Measurements from ENCODE around the gene SBNO2.
A peak's percentile ranks its signal among the peaks of the same experiment; 100 is the strongest.

The SBNO2 gene

DNA sequence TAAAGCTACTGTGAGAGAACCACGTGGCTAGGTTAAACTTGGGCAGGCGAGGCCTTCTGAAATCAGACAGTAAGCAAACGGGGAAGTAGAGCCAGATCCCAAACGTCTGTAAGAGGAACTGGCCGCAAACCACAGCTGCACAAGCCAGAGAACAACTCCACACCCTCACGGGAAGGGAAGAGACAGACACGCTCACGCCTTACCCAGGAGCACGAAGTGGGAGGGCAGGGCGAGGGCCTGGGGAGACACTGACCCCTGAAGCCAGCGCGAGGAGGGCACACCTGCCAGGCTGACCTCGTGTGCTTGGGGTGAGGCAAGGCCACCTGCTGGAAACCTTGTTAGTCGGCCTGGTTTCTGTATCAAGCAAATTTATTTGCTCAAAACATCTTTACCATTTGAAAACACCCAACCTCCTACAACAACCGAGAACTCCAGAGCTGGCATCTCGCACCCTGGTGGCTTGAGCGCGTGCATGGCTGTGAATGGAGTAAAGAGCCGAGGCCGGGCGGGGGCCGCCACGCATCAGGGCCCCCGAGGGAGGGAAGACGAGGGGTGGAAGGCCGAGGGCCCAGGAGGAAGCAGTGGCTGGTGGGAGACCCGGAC lies 86.2 kb downstream of the SBNO2 start:
- DNase-seq: no peak

DNA sequence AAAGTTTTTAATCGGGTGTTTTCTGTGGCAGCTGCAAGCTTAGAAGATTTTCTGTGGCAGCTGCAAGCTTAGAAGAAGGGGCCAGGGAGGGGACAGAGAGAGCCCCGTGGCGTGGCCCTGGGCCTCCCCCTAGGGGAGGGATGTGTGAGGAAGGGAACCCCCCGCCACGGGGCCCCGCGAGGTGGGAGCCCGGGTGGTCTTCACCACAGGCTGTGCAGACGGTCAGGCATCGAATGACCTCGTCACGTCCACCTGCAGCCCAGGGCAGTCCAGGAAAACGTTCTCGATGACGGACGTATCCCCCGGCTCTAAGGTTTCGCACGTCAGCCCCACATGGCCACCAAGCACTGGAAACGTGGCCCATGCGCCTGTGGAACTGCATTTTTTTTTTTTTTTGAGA lies 87.5 kb downstream of the SBNO2 start:
- DNase-seq: no peak

DNA sequence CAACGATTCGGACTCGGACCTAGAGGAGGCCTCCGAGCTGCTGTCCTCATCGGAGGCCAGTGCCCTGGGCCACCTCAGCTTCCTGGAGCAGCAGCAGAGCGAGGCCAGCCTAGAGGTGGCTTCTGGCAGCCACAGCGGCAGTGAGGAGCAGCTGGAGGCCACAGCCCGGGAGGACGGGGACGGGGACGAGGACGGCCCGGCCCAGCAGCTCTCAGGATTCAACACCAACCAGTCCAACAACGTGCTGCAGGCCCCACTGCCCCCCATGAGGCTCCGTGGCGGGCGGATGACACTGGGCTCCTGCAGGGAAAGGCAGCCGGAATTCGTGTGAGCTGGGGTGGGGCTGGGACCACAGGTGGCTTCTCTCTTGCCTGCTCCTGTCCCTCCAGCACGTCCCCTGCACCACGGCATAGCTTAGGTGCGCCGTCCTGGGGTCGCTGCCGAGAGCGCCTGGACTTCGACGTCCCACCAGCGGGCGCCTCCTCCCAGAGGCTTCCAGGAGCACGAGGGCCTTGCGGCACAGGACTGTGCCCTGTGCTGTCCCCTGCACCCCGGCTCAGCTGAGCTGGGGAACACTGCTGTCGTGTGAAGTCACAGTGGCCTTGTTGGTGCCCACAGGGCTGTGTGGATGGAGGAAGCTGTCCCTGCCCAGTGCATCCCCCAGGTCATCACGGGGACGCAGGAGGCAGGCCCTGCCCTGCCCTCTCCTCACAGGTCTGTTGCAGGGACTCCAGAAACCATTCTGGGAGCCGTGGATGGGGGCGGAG lies 88.2 kb downstream of the SBNO2 start:
- no peak for DNase-seq

DNA sequence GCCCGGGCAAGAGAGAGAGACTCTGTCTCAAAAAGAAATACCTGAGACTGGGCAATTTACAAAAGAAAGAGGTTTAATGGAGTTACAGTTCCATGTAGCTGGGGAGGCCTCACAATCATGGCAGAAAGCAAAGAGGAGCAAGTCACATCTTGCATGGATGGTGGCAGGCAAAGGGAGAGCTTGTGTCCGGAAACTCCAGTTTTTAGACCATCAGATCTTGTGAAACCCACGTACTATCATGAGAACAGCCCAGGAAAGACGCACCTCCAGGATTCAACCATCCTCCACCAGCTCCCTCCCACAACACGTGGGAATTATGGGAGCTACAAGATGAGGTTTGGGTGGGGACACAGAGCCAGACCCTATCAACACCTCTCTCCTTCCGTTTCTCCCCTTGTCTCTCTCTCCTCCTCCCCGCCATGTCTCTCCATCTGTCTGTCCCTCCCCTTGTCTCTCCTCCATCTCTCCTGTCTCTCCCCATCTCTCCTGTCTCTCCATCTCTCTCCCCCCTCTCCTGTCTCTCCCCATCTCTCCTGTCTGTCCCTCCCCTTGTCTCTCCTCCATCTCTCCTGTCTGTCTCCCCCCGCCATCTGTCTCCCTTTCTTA lies 88.9 kb downstream of the SBNO2 start:
- no peak for DNase-seq

DNA sequence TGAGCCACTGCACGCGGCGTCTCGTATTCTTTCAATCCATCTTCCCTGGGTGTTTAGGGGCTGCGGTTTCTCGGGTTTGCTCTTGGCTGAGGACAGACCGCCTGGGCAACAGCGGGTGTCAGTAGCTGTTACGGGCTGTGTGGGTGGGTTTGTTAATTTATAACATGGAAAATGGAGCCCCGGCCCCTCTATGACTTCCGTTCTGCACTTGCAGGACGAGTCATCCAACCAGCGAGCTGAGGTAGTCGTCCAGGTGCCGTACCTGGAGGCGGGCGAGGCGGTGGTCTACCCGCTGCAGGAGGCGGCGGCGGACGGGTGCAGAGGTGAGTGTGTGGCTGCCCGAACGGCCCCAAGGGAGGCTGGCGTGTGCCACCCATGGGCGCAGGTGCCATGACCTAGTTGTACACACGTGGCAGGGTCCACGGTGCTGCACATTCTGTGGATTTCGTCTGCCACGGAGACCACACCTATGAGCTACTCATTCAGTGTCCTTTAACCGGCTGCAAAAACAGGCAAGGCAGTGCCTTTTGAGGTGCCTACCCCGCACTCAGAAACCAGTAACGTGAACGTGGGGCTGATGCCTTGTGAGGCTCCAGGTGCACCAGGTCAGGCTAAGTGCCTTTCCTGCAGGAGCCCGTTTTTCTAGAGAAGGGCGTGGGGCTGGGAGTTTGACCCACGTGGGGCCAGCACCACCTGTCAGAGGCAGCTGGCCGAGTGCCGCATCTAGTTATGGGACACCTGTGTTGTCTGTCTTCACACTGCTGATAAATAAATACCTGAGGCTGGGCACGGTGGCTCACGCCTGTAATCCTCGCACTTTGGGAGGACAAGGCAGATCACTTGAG lies 89.8 kb downstream of the SBNO2 start:
- peak; percentile 30 to 59 (median 35) for DNase-seq

DNA sequence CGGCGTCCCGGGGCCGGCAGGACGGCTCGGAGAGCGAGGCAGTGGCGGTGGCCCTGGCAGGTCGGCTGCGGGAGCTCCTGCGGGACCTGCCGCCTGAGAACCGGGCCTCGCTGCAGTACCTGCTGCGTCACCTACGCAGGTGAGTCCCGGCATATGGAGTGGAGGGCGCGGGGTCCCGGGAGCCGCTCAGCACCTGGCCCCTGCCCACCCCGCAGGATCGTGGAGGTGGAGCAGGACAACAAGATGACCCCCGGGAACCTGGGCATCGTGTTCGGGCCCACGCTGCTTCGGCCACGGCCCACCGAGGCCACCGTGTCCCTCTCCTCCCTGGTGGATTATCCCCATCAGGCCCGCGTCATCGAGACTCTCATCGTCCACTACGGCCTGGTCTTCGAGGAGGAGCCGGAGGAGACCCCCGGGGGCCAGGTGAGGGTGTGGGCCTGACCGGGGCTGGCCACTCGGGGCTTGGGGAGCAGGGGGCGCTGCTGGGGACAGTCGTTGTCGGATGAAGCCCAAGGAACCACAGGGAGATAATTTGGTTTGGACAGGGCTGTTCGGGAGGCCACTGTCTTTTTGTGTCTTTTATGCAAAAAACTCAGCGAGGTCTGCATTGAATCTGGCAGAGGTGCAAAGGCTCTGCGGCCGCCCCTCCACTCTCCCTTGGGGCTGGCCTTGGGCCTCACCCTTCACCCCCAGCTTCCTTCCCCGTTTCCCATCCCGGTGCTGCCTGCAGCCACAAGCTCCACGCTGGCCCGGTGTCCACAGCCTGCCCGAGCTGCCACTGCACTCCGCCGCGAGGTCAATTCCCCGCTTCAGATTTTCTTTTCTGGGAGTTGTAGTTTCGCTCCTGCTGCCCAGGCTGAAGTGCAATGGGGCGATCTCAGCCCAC lies 90.9 kb downstream of the SBNO2 start:
- peak in 2 of 3 experiments; percentile 61 to 78 for DNase-seq

DNA sequence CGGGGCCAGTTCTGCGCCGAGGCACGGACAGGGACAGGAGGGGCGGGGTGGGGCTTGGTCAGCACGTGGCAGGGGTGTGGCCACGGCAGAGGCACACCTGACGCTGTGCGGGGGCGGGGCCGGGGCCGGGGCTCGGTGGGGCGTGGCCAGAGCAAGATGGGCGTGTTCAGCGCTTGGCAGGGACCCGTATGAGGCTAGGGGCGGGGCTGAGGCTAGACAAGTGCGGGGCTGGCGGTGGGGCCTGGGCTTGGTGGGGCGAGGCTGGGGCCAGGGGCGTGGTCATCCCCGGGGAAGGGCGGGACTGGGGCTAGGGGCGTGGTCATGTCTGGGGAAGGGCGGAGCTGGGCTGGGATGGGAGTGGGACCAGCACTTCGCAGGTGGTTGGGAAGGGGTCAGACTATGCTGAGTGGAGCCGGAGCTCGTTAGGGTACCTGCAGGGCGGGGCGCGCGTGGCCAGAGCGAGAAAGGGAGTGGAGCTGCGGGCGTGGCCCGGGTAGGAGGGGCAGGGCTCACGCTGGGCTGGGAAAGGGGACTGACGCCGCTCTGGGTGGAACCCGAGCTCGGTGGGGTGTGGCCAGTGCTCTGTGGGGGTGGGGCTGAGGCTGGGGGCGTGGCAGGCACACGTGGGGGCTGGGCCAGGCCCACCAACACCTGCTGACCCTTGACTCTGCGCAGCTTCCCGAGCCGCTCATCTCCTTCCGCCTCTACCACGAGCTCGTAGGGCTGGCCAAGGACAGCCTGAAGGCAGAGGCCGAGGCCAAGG lies 91.7 kb downstream of the SBNO2 start:
- DNase-seq: peak; percentile 98 to 100 (median 100)

DNA sequence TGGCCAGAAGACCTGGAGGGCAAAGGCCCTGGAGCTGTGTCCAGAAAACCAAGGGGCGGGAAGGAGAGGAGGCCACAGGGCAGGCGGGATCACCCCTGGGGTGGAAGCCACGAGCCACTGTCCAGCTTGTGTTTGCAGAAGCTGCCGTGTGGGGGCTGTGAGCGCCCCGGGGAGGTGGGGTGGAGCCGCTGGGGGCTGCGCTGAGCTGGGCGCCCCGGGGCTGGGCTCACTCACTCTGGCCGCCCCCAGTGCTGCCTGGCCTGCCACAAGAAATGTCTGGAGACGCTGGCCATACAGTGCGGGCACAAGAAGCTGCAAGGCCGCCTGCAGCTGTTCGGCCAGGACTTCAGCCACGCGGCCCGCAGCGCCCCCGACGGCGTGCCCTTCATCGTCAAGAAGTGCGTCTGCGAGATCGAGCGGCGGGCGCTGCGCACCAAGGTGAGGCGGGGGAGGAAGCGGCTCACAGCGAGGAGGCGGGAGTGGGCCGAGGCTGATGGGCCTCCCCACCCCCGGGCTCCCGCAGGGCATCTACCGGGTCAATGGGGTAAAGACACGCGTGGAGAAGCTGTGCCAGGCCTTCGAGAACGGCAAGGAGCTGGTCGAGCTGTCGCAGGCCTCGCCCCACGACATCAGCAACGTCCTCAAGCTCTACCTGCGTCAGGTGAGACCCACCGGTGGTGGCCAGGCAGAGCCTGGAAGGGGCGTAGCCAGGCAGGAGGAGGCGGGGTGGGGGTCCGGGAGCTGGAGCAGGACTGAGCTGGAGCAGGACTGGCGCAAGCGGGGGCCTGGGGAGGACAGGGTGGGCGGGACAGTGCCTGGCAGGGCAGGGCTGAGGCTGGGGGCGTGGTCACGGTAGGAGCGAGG lies 92.5 kb downstream of the SBNO2 start:
- peak; percentile 67 to 96 (median 93) for DNase-seq

DNA sequence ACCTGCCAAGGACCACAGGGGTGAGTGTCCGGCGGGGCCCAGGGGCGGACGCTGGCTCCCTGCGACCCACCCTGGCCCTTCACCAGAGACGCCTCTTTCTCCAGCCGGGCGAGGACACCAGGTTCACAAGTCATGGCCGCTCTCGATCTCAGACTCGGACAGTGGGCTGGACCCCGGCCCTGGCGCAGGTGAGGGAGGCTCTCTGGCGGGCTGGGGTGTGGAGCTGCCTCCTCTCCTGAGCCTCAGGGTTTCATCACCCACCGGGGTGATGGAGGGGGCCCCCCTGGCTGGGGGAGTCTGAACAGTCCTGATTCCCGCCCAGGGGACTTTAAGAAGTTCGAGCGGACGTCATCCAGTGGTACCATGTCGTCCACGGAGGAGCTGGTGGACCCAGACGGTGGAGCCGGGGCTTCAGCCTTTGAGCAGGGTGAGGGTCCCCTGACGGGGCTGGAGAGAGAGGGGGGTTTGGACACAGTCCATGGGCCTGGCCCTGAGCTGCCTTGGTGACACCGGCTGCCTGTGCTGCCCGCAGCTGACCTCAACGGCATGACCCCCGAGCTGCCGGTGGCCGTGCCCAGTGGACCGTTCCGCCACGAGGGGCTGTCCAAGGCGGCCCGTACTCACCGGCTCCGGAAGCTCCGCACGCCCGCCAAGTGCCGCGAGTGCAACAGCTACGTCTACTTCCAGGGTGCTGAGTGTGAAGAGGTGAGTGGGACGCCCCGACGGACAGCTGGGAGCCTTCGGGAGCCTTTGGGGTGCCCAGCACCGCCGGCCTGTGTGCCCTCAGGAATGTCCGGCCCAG lies 93.5 kb downstream of the SBNO2 start:
- DNase-seq: no peak

DNA sequence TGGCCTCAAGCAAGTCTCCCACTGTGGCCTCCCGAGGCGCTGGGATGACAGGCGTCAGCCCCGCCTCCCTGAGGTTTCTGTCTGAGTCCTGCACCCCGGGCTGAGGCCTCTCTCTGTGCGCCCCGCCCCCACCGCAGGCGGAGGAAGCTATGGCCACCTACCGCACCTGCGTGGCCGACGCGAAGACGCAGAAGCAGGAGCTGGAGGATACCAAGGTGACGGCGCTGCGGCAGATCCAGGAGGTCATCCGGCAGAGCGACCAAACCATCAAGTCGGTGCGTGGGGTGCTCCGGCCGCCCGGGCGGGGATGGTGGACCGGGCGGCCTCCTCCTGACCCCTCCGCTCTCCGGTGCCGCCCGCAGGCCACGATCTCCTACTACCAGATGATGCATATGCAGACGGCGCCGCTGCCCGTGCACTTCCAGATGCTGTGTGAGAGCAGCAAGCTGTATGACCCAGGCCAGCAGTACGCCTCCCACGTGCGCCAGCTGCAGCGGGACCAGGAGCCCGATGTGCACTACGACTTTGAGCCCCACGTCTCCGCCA lies 94.4 kb downstream of the SBNO2 start:
- DNase-seq: no peak

DNA sequence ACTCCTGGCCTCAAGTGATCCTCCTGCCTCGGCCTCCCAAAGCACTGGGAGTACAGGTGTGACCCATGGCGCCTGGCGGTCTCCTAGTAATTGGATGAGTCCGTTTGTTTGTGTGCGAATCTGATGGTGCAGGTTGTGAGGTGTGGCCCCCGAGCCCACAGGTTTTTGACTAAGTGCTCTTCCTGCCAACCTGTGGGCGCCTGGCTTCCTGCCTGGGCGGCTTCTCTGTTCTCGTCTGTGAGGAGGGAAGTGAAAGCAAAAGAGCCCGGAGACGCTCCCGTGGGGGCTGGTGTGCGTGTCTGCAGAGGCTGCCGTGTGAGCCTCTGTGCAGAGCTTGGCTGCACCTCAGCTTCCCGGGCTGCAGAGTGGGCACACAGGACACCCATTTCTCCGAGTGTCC lies 97.1 kb downstream of the SBNO2 start:
- no peak for DNase-seq

DNA sequence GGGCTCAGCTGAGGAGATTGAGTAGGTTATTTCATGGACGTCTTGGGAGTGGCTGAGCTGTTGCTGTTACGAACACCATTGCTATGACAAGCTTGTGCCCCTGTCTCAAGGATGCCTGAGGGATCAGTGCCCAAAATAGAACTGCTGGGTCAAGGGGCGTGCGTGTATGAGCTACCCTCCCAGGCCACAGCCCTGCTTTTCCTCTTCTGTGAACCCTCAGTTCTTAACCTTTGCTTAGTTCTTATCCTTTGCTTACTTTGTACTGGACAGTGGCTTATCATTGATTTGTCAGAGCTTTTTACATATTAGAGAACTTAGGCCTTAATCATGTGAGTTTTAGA lies 98.1 kb downstream of the SBNO2 start:
- DNase-seq: no peak

DNA sequence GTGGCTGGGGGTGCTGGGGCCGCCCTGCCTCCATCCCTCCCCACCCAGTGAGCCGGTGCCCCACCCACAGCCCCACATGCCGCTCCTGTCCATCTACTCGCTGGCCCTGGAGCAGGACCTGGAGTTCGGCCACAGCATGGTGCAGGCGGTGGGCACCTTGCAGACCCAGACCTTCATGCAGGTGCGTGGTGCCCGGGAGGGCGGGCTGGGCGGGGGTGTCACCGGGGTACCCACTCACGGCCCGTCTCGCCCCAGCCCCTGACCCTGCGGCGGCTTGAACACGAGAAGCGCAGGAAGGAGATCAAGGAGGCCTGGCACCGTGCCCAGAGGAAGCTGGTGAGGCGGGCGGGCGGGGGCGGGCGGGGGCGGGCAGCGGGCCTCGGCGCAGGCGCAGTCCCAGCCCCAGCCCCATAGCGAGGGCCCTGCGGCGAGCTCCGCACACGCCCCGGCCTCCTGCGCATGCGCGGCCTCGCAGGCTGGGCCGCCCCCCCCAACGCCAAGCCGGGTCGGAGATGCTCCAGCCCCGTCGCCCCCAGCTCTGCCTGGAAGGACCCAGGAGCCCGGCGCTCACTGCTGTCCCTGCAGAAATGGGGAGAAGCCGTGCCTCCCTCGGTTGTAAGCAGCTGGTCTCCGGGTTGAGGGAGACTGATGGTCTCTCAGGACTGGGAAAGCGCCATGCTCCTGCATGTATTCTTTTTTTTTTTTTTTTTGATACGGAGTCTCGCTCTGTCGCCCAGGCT lies 99.4 kb downstream of the SBNO2 start:
- peak; percentile 95 to 98 (median 96) for DNase-seq

DNA sequence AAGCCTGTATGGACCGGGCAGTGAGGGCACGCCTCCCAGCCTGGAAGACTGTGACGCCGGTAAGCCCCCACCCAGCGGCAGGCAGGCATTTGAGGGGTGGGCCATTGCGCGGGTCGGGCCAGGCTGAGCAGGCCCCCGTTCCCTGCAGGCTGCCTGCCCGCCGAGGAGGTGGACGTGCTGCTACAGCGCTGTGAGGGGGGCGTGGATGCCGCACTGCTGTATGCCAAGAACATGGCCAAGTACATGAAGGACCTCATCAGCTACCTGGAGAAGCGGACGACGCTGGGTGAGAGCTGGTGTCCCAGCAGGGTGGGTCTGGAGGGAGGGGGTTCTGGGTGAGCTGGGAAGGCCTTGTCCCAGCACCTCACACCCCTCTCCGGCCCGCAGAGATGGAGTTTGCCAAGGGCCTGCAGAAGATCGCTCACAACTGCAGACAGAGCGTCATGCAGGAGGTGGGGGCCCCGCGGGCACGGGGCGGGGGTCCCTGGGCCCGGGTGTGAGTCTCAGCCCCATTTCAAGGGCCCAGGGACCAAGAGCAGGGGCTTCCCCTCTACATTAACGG lies 100.0 kb downstream of the SBNO2 start:
- DNase-seq: no peak

DNA sequence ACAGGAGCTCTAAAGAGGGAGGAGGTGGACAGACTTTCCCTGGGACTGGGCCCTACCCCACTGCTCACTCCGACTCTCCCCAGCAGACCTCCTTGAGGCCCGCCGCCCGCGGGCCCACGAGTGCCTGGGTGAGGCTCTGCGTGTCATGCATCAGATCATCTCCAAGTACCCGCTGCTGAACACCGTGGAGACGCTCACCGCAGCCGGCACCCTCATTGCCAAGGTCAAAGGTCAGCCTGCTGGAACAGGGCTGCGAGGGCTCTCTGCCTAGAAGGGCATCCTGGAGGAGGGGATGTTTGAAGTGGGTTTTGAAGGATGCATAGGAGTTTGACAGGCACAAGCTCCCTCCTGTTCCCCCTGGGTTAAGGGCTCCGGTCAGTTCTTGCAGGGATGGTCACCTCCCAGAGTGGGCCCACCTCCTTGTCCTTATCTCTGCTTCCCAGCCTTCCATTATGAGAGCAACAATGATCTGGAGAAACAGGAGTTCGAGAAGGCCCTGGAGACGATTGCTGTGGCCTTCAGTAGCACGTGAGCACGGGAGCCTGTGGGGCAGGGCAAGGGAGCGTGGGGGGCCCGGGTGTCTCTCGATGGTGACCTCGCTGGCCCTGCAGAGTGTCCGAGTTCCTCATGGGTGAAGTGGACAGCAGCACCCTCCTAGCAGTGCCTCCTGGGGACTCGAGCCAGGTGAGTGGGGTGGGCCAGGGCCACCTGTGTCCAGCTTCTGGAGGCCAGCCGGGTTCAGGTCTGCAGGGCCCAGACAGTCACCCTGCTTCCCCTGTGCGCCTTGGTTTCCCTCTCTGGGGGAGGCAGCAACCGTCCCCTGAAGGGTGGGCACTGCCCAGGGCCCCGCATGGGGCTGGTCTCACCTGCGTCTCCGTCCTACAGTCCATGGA lies 100.8 kb downstream of the SBNO2 start:
- DNase-seq: peak in 1 of 3 experiments; percentile 60

DNA sequence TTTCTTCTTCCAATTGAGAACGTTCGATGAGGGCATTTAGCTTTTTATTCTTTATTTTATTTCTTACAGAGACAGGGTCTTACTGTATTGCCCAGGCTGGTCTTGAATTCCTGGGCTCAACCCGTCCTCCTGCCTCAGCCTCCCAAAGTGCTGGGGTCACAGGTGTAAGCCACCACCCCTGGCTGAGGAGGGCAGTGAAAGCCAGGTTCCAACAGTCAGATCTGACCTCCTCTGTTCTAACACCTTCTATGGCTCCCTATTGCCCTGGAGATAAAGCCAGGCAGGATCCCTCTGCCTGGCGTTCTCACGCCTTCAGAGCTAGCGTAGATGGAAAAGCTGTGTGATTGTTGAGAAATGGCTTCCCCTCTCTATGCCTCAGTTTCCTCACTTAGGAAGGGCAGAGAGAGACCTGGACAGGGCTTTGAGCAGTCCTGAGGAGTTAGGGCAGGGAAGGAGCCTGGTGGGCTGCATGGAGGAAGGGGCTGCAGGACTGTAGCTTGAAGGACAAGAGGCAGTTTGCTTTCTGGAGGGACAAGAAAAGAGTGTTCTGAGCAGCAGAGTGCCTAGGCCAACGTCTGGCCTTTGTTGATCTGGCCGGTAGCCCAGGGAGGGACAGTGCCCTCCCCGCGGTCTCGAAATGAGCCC lies 101.6 kb downstream of the SBNO2 start:
- no peak for DNase-seq
